ENCODE results near the gene CAMK2D.

The CAMK2D gene

DNA sequence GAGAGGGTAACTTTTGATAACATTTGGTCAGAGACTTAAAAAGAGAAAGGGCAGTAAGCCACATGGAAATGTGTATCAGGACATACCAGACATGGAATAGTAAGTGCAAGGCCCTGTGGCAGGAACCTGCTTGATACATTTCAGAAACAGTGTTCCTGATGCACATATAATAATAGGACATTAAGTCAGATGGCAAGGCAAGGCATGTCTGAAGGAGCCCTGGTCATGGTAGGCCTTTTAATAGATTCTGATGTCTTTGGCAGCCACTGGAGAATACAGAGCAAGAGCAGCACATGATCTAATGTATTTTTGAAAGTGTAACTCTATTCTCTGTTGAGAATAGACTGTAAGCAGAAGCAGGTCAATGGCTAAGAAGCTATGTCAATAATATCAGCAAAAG is 279.7 kb downstream of the CAMK2D start:
- TF ChIP-seq, protein P1, sequence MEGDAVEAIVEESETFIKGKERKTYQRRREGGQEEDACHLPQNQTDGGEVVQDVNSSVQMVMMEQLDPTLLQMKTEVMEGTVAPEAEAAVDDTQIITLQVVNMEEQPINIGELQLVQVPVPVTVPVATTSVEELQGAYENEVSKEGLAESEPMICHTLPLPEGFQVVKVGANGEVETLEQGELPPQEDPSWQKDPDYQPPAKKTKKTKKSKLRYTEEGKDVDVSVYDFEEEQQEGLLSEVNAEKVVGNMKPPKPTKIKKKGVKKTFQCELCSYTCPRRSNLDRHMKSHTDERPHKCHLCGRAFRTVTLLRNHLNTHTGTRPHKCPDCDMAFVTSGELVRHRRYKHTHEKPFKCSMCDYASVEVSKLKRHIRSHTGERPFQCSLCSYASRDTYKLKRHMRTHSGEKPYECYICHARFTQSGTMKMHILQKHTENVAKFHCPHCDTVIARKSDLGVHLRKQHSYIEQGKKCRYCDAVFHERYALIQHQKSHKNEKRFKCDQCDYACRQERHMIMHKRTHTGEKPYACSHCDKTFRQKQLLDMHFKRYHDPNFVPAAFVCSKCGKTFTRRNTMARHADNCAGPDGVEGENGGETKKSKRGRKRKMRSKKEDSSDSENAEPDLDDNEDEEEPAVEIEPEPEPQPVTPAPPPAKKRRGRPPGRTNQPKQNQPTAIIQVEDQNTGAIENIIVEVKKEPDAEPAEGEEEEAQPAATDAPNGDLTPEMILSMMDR (conservative IDR thresholded peaks at IDR 0.05), result no peak

DNA sequence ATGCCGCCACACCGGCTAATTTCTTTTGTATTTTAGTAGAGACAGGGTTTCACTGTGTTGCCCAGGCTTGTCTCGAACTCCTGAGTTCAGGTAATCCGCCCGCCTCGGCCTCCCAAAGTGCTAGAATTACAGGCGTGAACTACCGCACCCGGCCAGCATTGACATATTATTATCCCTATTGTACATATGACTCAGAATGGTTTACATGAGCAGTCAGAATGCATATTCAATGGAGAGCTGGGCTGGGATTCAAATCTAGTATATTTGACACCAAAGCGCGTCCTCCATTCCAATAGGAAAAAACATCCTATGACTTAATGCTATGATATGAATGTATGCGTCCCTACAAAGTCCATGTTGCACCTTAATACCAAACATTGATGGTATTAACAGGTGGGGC is 281.4 kb downstream of the CAMK2D start:
- no peak overlapping the region for H3K27ac ChIP-seq
- TF ChIP-seq, protein P1 (conservative IDR thresholded peaks at IDR 0.05), result no peak

More for the DNA sequence above, 279.7 kb downstream of the CAMK2D start:
- no peak overlapping the region for H3K27ac ChIP-seq

DNA sequence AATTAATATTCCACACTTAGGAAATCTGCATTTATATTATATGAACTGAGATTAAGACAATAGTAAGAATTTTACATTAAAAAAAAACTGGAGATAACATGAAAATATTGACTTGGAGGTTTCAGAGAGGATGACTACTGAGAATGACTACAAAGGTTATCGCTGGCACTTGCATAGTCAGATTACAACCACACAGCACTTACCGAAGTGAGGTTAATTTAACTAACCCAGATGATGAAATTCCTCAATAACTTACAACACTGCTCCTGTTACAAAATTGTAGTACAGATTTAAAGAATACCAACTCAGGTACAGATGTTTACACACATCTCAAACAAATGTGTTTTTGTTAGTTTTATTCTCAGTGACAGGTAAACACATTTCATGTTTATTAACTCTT is 283.5 kb downstream of the CAMK2D start:
- TF ChIP-seq, protein P1 (conservative IDR thresholded peaks at IDR 0.05), result no peak
- H3K27ac ChIP-seq, result no peak overlapping the region

DNA sequence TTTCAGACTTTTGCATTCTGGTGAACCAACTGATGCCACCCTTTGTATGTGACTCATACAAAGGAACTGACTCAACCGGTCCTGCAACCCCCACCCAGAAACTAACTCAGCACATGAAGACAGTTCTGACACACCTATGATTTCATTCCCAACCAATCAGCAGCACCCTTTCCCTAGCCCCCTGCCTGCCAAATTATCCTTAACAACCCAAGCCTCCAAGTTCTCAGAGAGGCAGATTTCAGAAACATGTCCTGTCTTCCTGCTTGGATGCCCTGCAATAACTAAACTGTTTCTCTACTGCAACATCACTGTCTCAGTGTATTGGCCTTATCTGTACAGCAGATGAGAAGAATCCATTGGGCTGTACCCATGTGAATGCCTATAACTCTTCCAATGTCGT is 284.7 kb downstream of the CAMK2D start:
- H3K27ac ChIP-seq, result no peak overlapping the region
- TF ChIP-seq, protein P1 (conservative IDR thresholded peaks at IDR 0.05), result no peak

DNA sequence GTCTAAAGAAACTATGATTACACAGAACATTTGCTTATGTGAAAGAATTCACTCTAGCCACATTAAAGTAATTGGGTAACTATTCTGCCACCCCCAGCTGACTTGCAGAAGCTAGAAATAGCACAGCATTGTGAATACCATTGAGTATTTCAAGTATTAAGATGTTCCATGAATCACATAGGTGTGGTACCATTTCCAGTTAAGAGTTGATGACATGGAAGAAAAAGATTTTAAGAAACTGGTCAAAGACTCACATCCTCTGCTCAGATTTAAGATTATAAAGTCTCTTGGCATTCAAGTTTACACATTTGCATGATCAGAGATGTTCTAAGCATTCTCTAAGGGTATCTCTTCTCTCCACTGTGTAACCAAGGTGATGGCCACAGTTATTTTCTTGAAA is 287.5 kb downstream of the CAMK2D start:
- no peak overlapping the region for H3K27ac ChIP-seq
- TF ChIP-seq, protein P1 (conservative IDR thresholded peaks at IDR 0.05), result no peak

DNA sequence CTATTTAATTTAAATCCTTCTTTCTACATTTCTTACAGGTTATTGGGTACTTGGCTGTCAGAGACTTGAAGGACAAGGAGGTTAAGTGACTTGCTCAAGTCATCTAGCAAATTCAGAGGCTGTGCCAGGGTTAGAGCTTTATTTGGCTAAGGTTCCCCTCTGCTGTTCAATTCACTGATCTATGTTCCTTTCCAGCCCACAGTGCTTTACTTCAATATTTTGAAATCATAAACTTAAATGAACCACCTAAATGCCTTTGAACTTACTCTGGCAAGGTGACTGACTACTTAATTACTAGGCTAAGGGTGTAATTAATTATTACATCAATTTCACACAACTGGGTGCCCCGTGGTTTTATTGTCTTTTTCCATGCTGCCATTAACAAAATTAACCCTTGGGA is 288.7 kb downstream of the CAMK2D start:
- no peak overlapping the region for H3K27ac ChIP-seq
- TF ChIP-seq, protein P1 (conservative IDR thresholded peaks at IDR 0.05), result no peak

DNA sequence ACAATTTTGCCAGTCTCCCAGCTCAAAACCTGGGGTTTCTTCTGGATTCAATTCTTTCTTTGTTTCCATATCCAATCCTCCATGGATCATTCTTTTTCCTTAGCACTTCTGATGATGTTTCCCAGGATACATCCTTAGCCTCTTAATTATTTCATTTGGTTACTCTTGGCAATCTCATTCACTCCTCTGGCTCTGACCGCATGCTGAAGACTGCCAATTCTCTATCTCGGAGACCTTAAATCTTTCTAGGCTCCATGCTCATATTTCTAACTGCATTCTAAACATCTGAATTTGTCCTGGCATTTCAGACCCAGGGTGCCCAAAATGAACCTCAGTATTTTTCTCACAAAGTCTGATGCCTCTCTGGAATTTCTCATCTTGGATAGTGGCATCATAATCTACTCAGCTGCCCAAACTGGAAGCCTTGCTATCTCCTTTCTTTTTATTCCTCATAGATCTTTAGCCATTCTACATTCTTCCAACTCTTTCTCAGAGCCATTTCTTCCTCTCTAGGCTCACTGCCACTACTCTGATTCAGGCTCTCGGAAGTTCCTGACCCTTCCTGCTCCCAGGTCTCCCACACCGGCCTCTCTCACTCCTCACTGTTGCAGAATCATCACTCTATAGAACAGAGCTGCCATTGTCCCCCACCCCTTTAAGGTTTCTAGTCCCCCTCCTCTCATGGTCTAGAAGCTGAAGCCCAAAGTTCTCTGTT is 290.2 kb downstream of the CAMK2D start:
- TF ChIP-seq, protein P1 (conservative IDR thresholded peaks at IDR 0.05), result no peak
- no peak overlapping the region for H3K27ac ChIP-seq

All from VCaP (cell line).